Endothelial cell (in vitro differentiated cells): ENCODE measurements around the gene LSAMP. TPM values are rescaled to one million over a fixed set of nuclear protein-coding genes. Genes with fewer than 3 reads are reported as not detected.
"Not testable (repeated sequence)": the region's sequence is repeated elsewhere in the genome, so short reads cannot be mapped to it uniquely, and the experiment has no call there.

Experiments
- DNase-seq: peaks from one replicate; pipeline ENCODE4 v3.0.0; 2021; ENCODE audit warnings: low spot score
- H3K27ac Mint-ChIP-seq: one replicate; pipeline ENCODE4 v1.8.0; 2021; ENCODE audit warnings: mixed read lengths, inconsistent platforms; ENCODE audit not compliant: unreplicated experiment
- H3K27me3 Mint-ChIP-seq: one replicate; pipeline ENCODE4 v1.8.0; 2021; ENCODE audit warnings: mild to moderate bottlenecking, moderate library complexity, mixed read lengths, inconsistent platforms; ENCODE audit not compliant: unreplicated experiment
- H3K36me3 Mint-ChIP-seq: one replicate; pipeline ENCODE4 v1.8.0; 2021; ENCODE audit warnings: mild to moderate bottlenecking, low read depth, mixed read lengths, inconsistent platforms; ENCODE audit not compliant: unreplicated experiment
- H3K4me1 Mint-ChIP-seq: one replicate; pipeline ENCODE4 v1.8.0; 2021; ENCODE audit warnings: mild to moderate bottlenecking, mixed read lengths, inconsistent platforms; ENCODE audit not compliant: unreplicated experiment
- H3K4me3 Mint-ChIP-seq: one replicate; pipeline ENCODE4 v1.8.0; 2021; ENCODE audit warnings: mild to moderate bottlenecking, mixed read lengths, inconsistent platforms; ENCODE audit not compliant: unreplicated experiment
- H3K9me3 Mint-ChIP-seq: one replicate; pipeline ENCODE4 v1.8.0; 2021; ENCODE audit warnings: mixed read lengths, inconsistent platforms; ENCODE audit not compliant: unreplicated experiment
- total RNA-seq: library from RNA; stranded (reverse); fragmentation: NEBNext Ultra II Directional; extraction: Animal tissue kit (Norgen Biotek cat#: 25700); gene quantifications from one replicate; pipeline ENCODE4 v1.2.1, GENCODE V29; 2021; ENCODE audit not compliant: unreplicated experiment
- TF ChIP-seq, protein P1 (sequence below): fragments of 200-600 bp; sonication (generic); IDR thresholded peaks from one replicate; pipeline ENCODE4 v1.5.0; 2021; ENCODE audit warnings: antibody characterized with exemption; ENCODE audit not compliant: unreplicated experiment

Gene LSAMP
- total RNA-seq, 1 donor from 2014 or later, result 6.1 TPM

DNA sequence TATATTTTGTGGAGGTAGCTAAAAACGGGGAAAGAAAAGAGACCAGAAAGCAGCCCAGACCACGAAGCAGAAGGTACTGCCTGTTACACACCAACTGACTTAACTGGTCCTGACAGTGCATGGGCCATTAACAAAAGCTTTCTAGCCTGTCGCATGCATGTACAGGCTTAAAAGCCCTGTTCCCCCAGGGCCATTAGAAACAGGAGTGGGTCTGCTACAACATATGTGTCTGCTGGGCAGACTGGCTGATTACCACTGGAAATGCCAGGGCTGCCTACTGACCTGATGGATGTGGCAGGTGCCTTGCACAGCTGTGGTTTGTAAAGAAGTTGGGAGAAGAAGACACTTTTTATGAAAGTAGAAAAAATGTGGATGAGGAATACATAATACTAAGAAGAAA is 684.6 kb downstream of the LSAMP start:
- no peak for DNase-seq
- H3K27ac Mint-ChIP-seq, result no peak overlapping the region
- H3K36me3 Mint-ChIP-seq, result no peaks in the 10 kb centered on the region
- TF ChIP-seq, protein P1, sequence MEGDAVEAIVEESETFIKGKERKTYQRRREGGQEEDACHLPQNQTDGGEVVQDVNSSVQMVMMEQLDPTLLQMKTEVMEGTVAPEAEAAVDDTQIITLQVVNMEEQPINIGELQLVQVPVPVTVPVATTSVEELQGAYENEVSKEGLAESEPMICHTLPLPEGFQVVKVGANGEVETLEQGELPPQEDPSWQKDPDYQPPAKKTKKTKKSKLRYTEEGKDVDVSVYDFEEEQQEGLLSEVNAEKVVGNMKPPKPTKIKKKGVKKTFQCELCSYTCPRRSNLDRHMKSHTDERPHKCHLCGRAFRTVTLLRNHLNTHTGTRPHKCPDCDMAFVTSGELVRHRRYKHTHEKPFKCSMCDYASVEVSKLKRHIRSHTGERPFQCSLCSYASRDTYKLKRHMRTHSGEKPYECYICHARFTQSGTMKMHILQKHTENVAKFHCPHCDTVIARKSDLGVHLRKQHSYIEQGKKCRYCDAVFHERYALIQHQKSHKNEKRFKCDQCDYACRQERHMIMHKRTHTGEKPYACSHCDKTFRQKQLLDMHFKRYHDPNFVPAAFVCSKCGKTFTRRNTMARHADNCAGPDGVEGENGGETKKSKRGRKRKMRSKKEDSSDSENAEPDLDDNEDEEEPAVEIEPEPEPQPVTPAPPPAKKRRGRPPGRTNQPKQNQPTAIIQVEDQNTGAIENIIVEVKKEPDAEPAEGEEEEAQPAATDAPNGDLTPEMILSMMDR, result no peak
- no peaks in the 10 kb centered on the region for H3K9me3 Mint-ChIP-seq
- H3K4me1 Mint-ChIP-seq, result no peaks in the 10 kb centered on the region
- no peak overlapping the region for H3K4me3 Mint-ChIP-seq
- no peaks in the 10 kb centered on the region for H3K27me3 Mint-ChIP-seq

DNA sequence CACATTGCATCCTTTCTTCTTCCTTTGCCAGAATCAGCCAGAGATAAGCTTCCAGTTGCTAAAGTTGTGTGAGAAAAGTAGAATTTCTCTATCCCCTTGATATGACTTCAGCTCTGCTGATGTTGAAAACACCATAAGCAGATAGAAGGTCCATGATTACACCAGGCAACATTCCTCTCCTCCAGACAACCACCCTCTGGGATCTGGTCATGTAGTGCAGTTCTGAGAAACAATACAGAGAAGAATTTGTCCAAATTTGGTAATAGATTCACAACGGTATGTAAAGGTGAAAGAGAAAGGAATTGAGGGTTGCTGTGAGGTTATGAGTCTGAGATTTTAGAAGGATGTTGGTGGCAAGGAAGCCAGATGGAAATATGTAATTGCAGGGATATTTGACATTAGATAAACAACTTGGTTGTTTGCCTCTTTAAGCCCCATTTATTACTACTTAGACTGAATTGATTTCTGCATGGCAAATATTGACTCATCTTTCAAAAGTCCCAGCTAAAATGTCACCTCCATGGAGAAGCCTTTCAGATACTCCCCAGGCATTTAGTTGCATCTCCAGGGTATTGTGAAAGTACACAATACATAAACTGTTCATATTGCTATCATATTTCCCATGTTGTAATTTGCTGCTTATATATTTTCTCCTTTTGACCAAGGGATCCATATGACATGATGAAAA is 687.1 kb downstream of the LSAMP start:
- peaks cover 6% of the 10 kb centered on the region for H3K9me3 Mint-ChIP-seq
- no peak for DNase-seq
- no peaks in the 10 kb centered on the region for H3K4me1 Mint-ChIP-seq
- H3K27me3 Mint-ChIP-seq, result peaks cover 1% of the 10 kb centered on the region
- H3K4me3 Mint-ChIP-seq, result no peak overlapping the region
- H3K36me3 Mint-ChIP-seq, result no peaks in the 10 kb centered on the region
- TF ChIP-seq, protein P1, result no peak
- no peak overlapping the region for H3K27ac Mint-ChIP-seq

DNA sequence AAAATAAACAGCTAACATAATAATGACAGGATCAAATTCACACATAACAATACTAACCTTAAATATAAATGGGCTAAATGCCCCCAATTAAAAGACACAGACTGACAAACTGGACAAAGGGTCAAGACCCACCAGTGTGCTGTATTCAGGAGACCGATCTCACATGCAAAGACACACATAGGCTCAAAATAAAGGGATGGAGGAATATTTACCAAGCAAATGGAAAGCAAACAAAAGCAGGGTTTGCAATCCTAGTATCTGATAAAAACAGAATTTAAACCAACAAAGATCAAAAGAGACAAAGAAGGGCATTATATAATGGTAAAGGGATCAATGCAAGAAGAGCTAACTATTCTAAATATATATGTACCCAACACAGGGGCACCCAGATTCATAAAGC is 692.3 kb downstream of the LSAMP start:
- H3K9me3 Mint-ChIP-seq, H3K4me3 Mint-ChIP-seq, H3K27me3 Mint-ChIP-seq, H3K27ac Mint-ChIP-seq, H3K4me1 Mint-ChIP-seq, DNase-seq, H3K36me3 Mint-ChIP-seq: not testable (repeated sequence)
